ENCODE data around the gene AFAP1. TPM values are rescaled to one million over a fixed set of nuclear protein-coding genes. Genes with fewer than 3 reads are reported as not detected.

AFAP1 gene
- total and polyA plus RNA-seq, 2 of the 8 experiments (the other 6 are each of a cell fraction or from before 2014, with no cell fraction given), result 3.6 to 18.2 TPM

DNA sequence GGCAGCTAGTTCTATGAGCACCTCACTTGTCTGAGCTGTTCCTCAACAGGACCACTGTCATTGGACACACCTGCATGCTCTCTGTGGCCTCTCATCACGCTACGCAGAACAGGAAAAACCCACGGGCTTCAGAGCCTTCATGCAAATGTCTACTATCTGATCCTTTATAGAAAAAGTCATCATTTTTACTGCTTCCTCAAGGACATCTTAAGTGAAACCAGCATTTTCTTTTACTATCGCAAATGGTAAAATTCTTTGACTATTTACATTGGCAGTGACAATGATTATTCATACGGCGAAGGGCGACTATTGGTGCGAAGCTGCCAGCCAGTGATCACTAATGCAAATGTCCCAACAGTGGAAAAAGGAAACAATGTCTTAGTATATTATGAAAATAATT, 147.0 kb downstream of the AFAP1 start:
- H3K23ac ChIP-seq (ENCODE audit: insufficient read length), result no peak overlapping the region
- ChIA-PET CTCF (ENCODE audit: partially characterized antibody) (interaction anchor here (0.6 to 2.1 kb wide), 6 partner anchors 9 to 195 kb away, joined by 3 to 13 read pairs (median 4); no protein-coding TSS in a partner anchor), POLR2A (ENCODE audit: partially characterized antibody) (no interaction called here)
- H3K27me3 ChIP-seq (replicated peaks in 1 of 4; ENCODE audit: control insufficient read depth in 3 of 4, extremely low read depth in 1 of 4, insufficient read depth in 3 of 4, low read length in 3 of 4), result no peaks in the 10 kb centered on the region
- peaks cover 0 to 3% (median 0%) of the 10 kb centered on the region in 4 experiments; a peak in 1 of 8 replicates for H3K36me3 ChIP-seq (ENCODE audit: control insufficient read depth in 2 of 4, insufficient read depth in 4 of 4, low read length in 3 of 4)
- no peak overlapping the region for H2BK12ac ChIP-seq (ENCODE audit: low read depth, low read length)
- DNase-seq (ENCODE audit: low read depth in 1 of 2, low spot score in 2 of 2) (no peak), FAIRE-seq (no peak)
- no peak overlapping the region for H3K4ac ChIP-seq (replicated peaks; ENCODE audit: insufficient read length, low read depth, low read length)
- no peak overlapping the region for H2BK120ac ChIP-seq (replicated peaks; ENCODE audit: low read depth, low read length)
- H3K4me2 ChIP-seq (ENCODE audit: insufficient read depth in 1 of 2, low read depth in 2 of 2, low read length in 2 of 2), result no peak overlapping the region
- H3K79me2 ChIP-seq (ENCODE audit: control insufficient read depth in 1 of 2, insufficient read depth in 2 of 2, low read length in 2 of 2), result no peaks in the 10 kb centered on the region
- H4K5ac ChIP-seq (ENCODE audit: insufficient read length, low read depth, low read length), result no peak overlapping the region
- H3K4me3 ChIP-seq (ENCODE audit: extremely low read depth in 1 of 4, insufficient read depth in 2 of 4, low read depth in 3 of 4, low read length in 4 of 4), result no peak overlapping the region
- H3K27ac ChIP-seq (ENCODE audit: low read depth, low read length), result no peak overlapping the region
- no peaks in the 10 kb centered on the region for H4K20me1 ChIP-seq (replicated peaks in 1 of 2; ENCODE audit: control insufficient read depth in 1 of 2, insufficient read depth in 2 of 2, low read length in 2 of 2)
- no peak overlapping the region for H3K9ac ChIP-seq (replicated peaks in 1 of 4; ENCODE audit: extremely low read depth in 1 of 4, low read depth in 3 of 4, low read length in 3 of 4)
- H3K4me1 ChIP-seq (replicated peaks in 1 of 4; ENCODE audit: control insufficient read depth in 3 of 4, insufficient read depth in 4 of 4, low read length in 3 of 4), result no peaks in the 10 kb centered on the region
- H2AK5ac ChIP-seq (ENCODE audit: low read depth, low read length), result no peak overlapping the region
- no peak overlapping the region for H2BK15ac ChIP-seq (ENCODE audit: low read length)
- WGBS, 2 experiments (ENCODE audit: extremely low coverage in 1 of 2, insufficient coverage in 1 of 2, insufficient read length in 1 of 2, insufficient replicate concordance in 2 of 2, low coverage in 1 of 2, low lambda C conversion rate in 2 of 2, missing lambda C conversion rate in 1 of 2), result 89% methylated on average over 8 of the region's 8 CpGs; no CpG with 5 or more reads in 1 of the 2 experiments
- no peak overlapping the region for H4K8ac ChIP-seq (ENCODE audit: extremely low read depth, insufficient read depth, low read length)
- no peaks in the 10 kb centered on the region for H3K79me1 ChIP-seq (ENCODE audit: low read depth, low read length)
- H3K56ac ChIP-seq (replicated peaks; ENCODE audit: insufficient read length, low read depth, low read length), result no peak overlapping the region
- no peak overlapping the region for H2BK5ac ChIP-seq (ENCODE audit: low read depth, low read length)
- H2BK20ac ChIP-seq (ENCODE audit: low read length), result no peak overlapping the region
- H2AFZ ChIP-seq (ENCODE audit: low read length), result no peak overlapping the region
- H3K18ac ChIP-seq (ENCODE audit: extremely low read depth, low read length), result no peak overlapping the region
- H3K9me3 ChIP-seq (ENCODE audit: insufficient read depth in 2 of 2, low read depth in 1 of 2, low read length in 1 of 2), result no peaks in the 10 kb centered on the region
- TF ChIP-seq POLR2AphosphoS5 (IDR thresholded peaks at IDR 0.05; ENCODE audit: low read depth, low read length), result no peak
- no peak for TF ChIP-seq POU5F1 (IDR thresholded peaks at IDR 0.05; ENCODE audit: low read depth, low read length)
- TF ChIP-seq EZH2 (IDR thresholded peaks at IDR 0.05; ENCODE audit: low read depth, low read length, severe bottlenecking), result no peak
- no peak for TF ChIP-seq EGR1 (IDR thresholded peaks at IDR 0.05; ENCODE audit: borderline replicate concordance, low read depth, low read length)
- no peak for TF ChIP-seq YY1 (IDR thresholded peaks at IDR 0.05; ENCODE audit: low read depth, low read length)
- no peak for TF ChIP-seq CBX5 (IDR thresholded peaks at IDR 0.05; ENCODE audit: low read depth, low read length)
- TF ChIP-seq SIX5 (IDR thresholded peaks at IDR 0.05; ENCODE audit: low read depth, low read length), result no peak
- H3K23me2 ChIP-seq (ENCODE audit: low read depth, low read length), result no peaks in the 10 kb centered on the region
- no peak overlapping the region for H3K14ac ChIP-seq (ENCODE audit: insufficient read length)
- no peak overlapping the region for H4K91ac ChIP-seq (replicated peaks; ENCODE audit: insufficient read length, low read length)

All from H1 (cell line).